Neural cell (in vitro differentiated cells): ENCODE measurements around the gene PLA2G15. TPM values are rescaled to one million over a fixed set of nuclear protein-coding genes. Genes with fewer than 3 reads are reported as not detected.

Experiments
- H2AFZ ChIP-seq: fragments of 200-600, 300-800 bp; sonication (generic), shearing (Covaris generic); 2 replicates; pipeline ENCODE4 v1.6.0; 2014; ENCODE audit warnings: low read depth, mild to moderate bottlenecking, antibody characterized with exemption, low read length, moderate library complexity
- H3F3A ChIP-seq: fragments of 200-600 bp; shearing (Covaris generic); 2 replicates; pipeline ENCODE4 v1.6.1; 2016; ENCODE audit warnings: mild to moderate bottlenecking, moderate library complexity, mixed read lengths, antibody characterized with exemption, low read length; ENCODE audit not compliant: insufficient read depth, poor library complexity, severe bottlenecking
- H3K27ac ChIP-seq: fragments of 200-600, 300-800 bp; sonication (generic), shearing (Covaris generic); 2 replicates; pipeline ENCODE4 v1.5.1; 2014; ENCODE audit warnings: mild to moderate bottlenecking, low read length, moderate library complexity
- H3K27me3 ChIP-seq: fragments of 300-800, 200-600 bp; sonication (generic), shearing (Covaris generic); 2 replicates; pipeline ENCODE4 v1.6.0; 2014; ENCODE audit warnings: mild to moderate bottlenecking, low read depth, low read length, moderate library complexity; ENCODE audit not compliant: insufficient read depth
- H3K36me3 ChIP-seq: fragments of 300-800, 200-600 bp; sonication (generic), shearing (Covaris generic); 2 replicates; pipeline ENCODE4 v1.5.1; 2014; ENCODE audit warnings: mild to moderate bottlenecking, antibody characterized with exemption, low read length, moderate library complexity; ENCODE audit not compliant: insufficient read depth
- H3K4me2 ChIP-seq: fragments of 300-800, 200-600 bp; sonication (generic), shearing (Covaris generic); 2 replicates; pipeline ENCODE4 v1.6.0; 2014; ENCODE audit warnings: mild to moderate bottlenecking, low read length
- H3K4me3 ChIP-seq: fragments of 300-800, 200-600 bp; sonication (generic), shearing (Covaris generic); 2 replicates; pipeline ENCODE4 v1.5.1; 2014; ENCODE audit warnings: mild to moderate bottlenecking, low read length, moderate library complexity
- H3K79me2 ChIP-seq: fragments of 200-600 bp; shearing (Covaris generic); replicated peaks from 2 replicates; pipeline ENCODE4 v1.6.0; 2014; ENCODE audit warnings: mild to moderate bottlenecking, low read length, moderate library complexity; ENCODE audit not compliant: insufficient read depth
- H3K9ac ChIP-seq: fragments of 300-800, 200-600 bp; sonication (generic), shearing (Covaris generic); 2 replicates; pipeline ENCODE4 v1.6.1; 2016; ENCODE audit warnings: mild to moderate bottlenecking, low read length, mixed read lengths
- H3K9me2 ChIP-seq: fragments of 200-600 bp; shearing (Covaris generic); 2 replicates; pipeline ENCODE4 v1.6.1; 2016; ENCODE audit warnings: mild to moderate bottlenecking, low read length, mixed read lengths; ENCODE audit not compliant: insufficient read depth
- H3K9me3 ChIP-seq: fragments of 200-600, 300-800 bp; sonication (generic), shearing (Covaris generic); 2 replicates; pipeline ENCODE4 v1.6.1; 2016; ENCODE audit warnings: mild to moderate bottlenecking, mixed run types, low read length, moderate library complexity, mixed read lengths
- H4K20me1 ChIP-seq: fragments of 200-600 bp; shearing (Covaris generic); 2 replicates; pipeline ENCODE4 v1.6.1; 2016; ENCODE audit warnings: mild to moderate bottlenecking, mixed run types; ENCODE audit not compliant: insufficient read depth
- CTCF ChIP-seq: fragments of 450-650 bp; IDR thresholded peaks from 2 replicates; pipeline ENCODE4 v1.5.1; 2014; ENCODE audit warnings: antibody characterized with exemption, mild to moderate bottlenecking, moderate library complexity; ENCODE audit not compliant: poor library complexity, severe bottlenecking
- EP300 ChIP-seq: fragments of 450-650 bp; conservative IDR thresholded peaks from 2 replicates; pipeline ENCODE4 v1.6.1; 2014; ENCODE audit warnings: antibody characterized with exemption, mild to moderate bottlenecking, moderate library complexity; ENCODE audit not compliant: poor library complexity, severe bottlenecking
- EZH2 ChIP-seq: fragments of 200-600, 300-800 bp; shearing (Covaris generic), sonication (generic); IDR thresholded peaks from 2 replicates; pipeline ENCODE4 v1.6.1; 2014; ENCODE audit warnings: antibody characterized with exemption, low read length, borderline replicate concordance, mild to moderate bottlenecking; ENCODE audit not compliant: insufficient read depth, poor library complexity, severe bottlenecking
- MXI1 ChIP-seq: fragments of 450-650 bp; conservative IDR thresholded peaks from 2 replicates; pipeline ENCODE4 v1.6.1; 2014; ENCODE audit warnings: antibody characterized with exemption, mild to moderate bottlenecking; ENCODE audit not compliant: poor library complexity, severe bottlenecking
- POLR2AphosphoS5 ChIP-seq: IDR thresholded peaks from 2 replicates; pipeline ENCODE4 v1.6.1; 2012
- RAD21 ChIP-seq: fragments of 450-650 bp; conservative IDR thresholded peaks from 2 replicates; pipeline ENCODE4 v1.6.1; 2014; ENCODE audit warnings: antibody characterized with exemption, mild to moderate bottlenecking, moderate library complexity
- REST ChIP-seq: IDR thresholded peaks from 2 replicates; pipeline ENCODE4 v1.6.1; 2012; ENCODE audit warnings: borderline replicate concordance
- SMC3 ChIP-seq: fragments of 450-650 bp; conservative IDR thresholded peaks from 2 replicates; pipeline ENCODE4 v1.6.1; 2014; ENCODE audit warnings: antibody characterized with exemption, mild to moderate bottlenecking, moderate library complexity; ENCODE audit not compliant: poor library complexity
- TAF1 ChIP-seq: IDR thresholded peaks from 2 replicates; pipeline ENCODE4 v1.6.1; 2012; ENCODE audit warnings: low read depth
- polyA plus RNA-seq: library from polyadenylated mRNA; depleted of rRNA; stranded (reverse); fragments of >200 nt; gene quantifications from 2 replicates; pipeline ENCODE4 v1.2.3, GENCODE V29; 2014

PLA2G15 gene
- polyA plus RNA-seq, 1 donor from 2014 or later: 19.6 TPM

GRCh38 chr16:68252383-68252782 is 7.2 kb downstream of the PLA2G15 start:
- H3K4me2 ChIP-seq: no peak overlapping the region
- H3K27ac ChIP-seq: no peak overlapping the region
- H3K9ac ChIP-seq: no peak overlapping the region
- H3K79me2 ChIP-seq: no peaks in the 10 kb centered on the region
- H3K4me3 ChIP-seq: no peak overlapping the region
- no peaks in the 10 kb centered on the region for H3F3A ChIP-seq
- H3K27me3 ChIP-seq: no peaks in the 10 kb centered on the region
- no peak overlapping the region for H2AFZ ChIP-seq
- no peaks in the 10 kb centered on the region for H3K36me3 ChIP-seq
- no peaks in the 10 kb centered on the region for H3K9me3 ChIP-seq
- no peaks in the 10 kb centered on the region for H3K9me2 ChIP-seq
- no peaks in the 10 kb centered on the region for H4K20me1 ChIP-seq
- TF ChIP-seq EZH2 (no peak), MXI1 (no peak), SMC3 (no peak), CTCF (no peak), POLR2AphosphoS5 (no peak), TAF1 (no peak), REST (no peak), EP300 (no peak), RAD21 (no peak)

- no peaks in the 10 kb centered on the region for H3K36me3 ChIP-seq
- no peaks in the 10 kb centered on the region for H3K27me3 ChIP-seq
- H3K4me3 ChIP-seq: no peak overlapping the region
- no peaks in the 10 kb centered on the region for H3K79me2 ChIP-seq
- no peak overlapping the region for H3K9ac ChIP-seq
- no peak overlapping the region for H3K27ac ChIP-seq
- H3K4me2 ChIP-seq: no peak overlapping the region
- no peak overlapping the region for H2AFZ ChIP-seq
- H3F3A ChIP-seq: no peaks in the 10 kb centered on the region
- TF ChIP-seq MXI1 (no peak), POLR2AphosphoS5 (no peak), SMC3 (no peak), EZH2 (no peak), REST (no peak), RAD21 (no peak), EP300 (no peak), TAF1 (no peak), CTCF (no peak)
- no peaks in the 10 kb centered on the region for H3K9me2 ChIP-seq
- H3K9me3 ChIP-seq: no peaks in the 10 kb centered on the region
- H4K20me1 ChIP-seq: no peaks in the 10 kb centered on the region
Observed at GRCh38 chr16:68253721-68254120, 8.5 kb downstream of the PLA2G15 start.
